IgD-negative memory B cell (primary cell): ENCODE measurements around the gene GAN. TPM values are rescaled to one million over a fixed set of nuclear protein-coding genes. Genes with fewer than 3 reads are reported as not detected.

Experiments used
- H3K27ac Mint-ChIP-seq, 3 donors: one replicate each; pipeline ENCODE4 v1.8.0; 2020 to 2022; ENCODE audit warnings: mild to moderate bottlenecking in 3 of 3, mixed read lengths in 3 of 3, moderate library complexity in 1 of 3
- H3K27me3 Mint-ChIP-seq: one replicate; pipeline ENCODE4 v1.8.0; 2021; ENCODE audit warnings: mixed read lengths
- H3K36me3 Mint-ChIP-seq: one replicate; pipeline ENCODE4 v1.8.0; 2020; ENCODE audit warnings: mild to moderate bottlenecking, mixed read lengths
- H3K4me1 Mint-ChIP-seq, 3 donors: one replicate each; pipeline ENCODE4 v1.8.0; 2020 to 2022; ENCODE audit warnings: mixed read lengths in 3 of 3, mild to moderate bottlenecking in 1 of 3
- H3K4me3 Mint-ChIP-seq, 4 donors: one replicate each; pipeline ENCODE4 v1.8.0; 2020 to 2022; ENCODE audit warnings: mild to moderate bottlenecking in 4 of 4, mixed read lengths in 4 of 4, moderate library complexity in 3 of 4
- H3K9me3 Mint-ChIP-seq, 3 donors: one replicate each; pipeline ENCODE4 v1.8.0; 2020 to 2021; ENCODE audit warnings: mixed read lengths in 3 of 3, mild to moderate bottlenecking in 1 of 3
- polyA plus RNA-seq: library from polyadenylated mRNA; unstranded; fragments of 300-500 nt; fragmentation: Illumina TruSeq; gene quantifications from one replicate; pipeline ENCODE4 v1.2.3, GENCODE V29; 2021

The GAN gene
- polyA plus RNA-seq, 1 donor from 2014 or later = 2.8 TPM

DNA sequence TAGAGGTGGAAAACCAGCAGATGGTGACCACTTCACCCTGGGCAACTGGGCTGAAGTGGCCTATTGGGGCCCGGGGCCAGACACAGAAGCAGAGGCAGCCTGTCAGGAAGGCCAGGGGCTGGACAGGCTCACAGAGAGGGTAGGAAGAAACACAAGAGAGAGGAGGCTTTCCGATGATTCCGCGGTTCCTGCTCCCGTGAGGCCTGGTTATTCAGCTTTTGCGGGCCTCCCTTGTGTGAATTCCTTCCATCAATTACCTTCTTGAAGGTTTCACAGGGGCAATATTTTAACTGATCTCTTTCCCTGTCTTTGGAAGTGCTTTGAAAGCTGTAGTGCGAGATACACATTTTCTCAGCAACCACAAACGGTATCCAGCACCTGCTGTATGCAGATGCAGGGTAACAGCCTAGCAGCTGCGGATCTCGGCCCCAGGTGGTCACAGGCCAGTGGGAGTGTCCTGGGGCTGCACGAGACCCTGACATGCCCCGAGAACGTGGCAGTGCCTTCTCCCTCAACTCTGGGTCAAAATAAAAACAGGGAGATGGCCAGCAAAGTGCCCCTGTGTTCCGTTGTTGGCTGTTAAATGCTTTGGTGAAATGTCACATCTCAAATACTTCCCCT is 118.3 kb downstream of the GAN start:
- peak overlapping the region in 2 of 3 donors; percentile 19 to 58 for H3K27ac Mint-ChIP-seq
- peak overlapping the region; percentile 57 to 85 (median 64) for H3K4me3 Mint-ChIP-seq
- peaks cover 7 to 20% (median 14%) of the 10 kb centered on the region in 3 donors for H3K4me1 Mint-ChIP-seq
- H3K36me3 Mint-ChIP-seq = no peaks in the 10 kb centered on the region
- no peaks in the 10 kb centered on the region for H3K9me3 Mint-ChIP-seq
- peaks cover 5% of the 10 kb centered on the region for H3K27me3 Mint-ChIP-seq

DNA sequence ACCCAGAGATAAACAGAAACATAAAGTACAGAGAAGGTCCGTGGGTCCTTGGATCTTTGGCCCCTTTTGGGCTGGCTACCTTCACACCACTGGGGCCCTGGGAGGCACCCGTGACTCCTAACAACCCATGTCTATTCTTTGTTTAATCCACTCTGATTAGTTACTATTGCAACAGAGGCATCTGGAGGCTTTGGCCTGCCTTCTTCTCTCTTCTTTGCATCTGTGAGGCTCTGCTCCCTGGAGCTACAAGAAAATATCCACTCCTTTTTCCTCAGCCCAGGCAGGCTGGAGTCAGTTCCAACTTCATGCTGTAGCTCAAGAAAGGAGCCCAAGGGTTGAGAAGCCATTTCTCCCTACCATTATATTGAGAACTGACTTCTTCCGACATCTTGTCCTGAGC is 120.3 kb downstream of the GAN start:
- Mint-ChIP-seq H3K9me3 (no peaks in the 10 kb centered on the region), H3K27ac (peak overlapping the region in 1 of 3 donors; percentile 18), H3K4me3 (no peak overlapping the region), H3K27me3 (peaks cover 8% of the 10 kb centered on the region), H3K4me1 (peaks cover 3 to 13% (median 10%) of the 10 kb centered on the region in 3 donors), H3K36me3 (no peaks in the 10 kb centered on the region)

DNA sequence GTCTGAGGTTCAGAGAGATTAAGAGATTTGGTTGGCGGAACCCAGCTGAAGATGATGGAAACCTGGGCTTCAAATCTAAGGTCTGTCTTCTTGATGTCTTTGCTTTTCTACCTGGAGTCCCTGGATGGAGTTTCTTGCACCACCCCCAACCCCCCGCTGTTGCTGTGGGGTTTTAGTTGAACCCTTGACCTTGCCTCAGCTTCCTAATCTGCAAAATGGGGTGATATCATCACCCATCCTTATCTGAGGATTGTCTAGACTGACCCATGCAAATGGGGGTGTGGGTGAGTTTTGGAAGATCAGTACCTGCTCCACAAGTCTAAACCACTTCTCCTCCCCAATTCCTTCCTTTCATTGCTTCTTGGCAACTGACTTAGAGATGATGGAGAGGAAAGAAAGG is 120.8 kb downstream of the GAN start:
- Mint-ChIP-seq H3K27me3 (peaks cover 8% of the 10 kb centered on the region), H3K9me3 (no peaks in the 10 kb centered on the region), H3K27ac (no peak overlapping the region), H3K4me1 (peaks cover 3 to 13% (median 10%) of the 10 kb centered on the region in 3 donors), H3K4me3 (no peak overlapping the region), H3K36me3 (no peaks in the 10 kb centered on the region)

DNA sequence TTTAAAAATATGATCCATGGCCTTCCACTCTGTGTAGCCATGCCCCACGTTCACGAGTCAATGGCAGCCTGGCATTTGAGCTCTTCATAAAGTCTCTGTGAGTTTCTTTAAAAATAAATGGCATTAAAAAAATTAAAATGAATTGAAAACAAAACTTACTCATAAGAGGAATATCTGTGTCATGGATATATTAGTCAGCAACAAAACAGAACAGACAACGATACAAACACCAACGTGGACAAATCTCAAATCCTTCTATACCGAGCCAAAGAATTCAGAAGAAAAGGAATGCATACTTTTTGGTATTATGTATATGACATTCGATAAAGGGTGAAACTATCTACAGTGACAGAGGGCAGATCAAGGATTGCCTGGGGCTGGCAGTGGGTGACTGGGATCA is 121.6 kb downstream of the GAN start:
- Mint-ChIP-seq H3K27me3 (peaks cover 9% of the 10 kb centered on the region), H3K4me1 (peaks cover 3 to 13% (median 10%) of the 10 kb centered on the region in 3 donors), H3K4me3 (no peak overlapping the region), H3K9me3 (no peaks in the 10 kb centered on the region), H3K27ac (no peak overlapping the region), H3K36me3 (no peaks in the 10 kb centered on the region)

DNA sequence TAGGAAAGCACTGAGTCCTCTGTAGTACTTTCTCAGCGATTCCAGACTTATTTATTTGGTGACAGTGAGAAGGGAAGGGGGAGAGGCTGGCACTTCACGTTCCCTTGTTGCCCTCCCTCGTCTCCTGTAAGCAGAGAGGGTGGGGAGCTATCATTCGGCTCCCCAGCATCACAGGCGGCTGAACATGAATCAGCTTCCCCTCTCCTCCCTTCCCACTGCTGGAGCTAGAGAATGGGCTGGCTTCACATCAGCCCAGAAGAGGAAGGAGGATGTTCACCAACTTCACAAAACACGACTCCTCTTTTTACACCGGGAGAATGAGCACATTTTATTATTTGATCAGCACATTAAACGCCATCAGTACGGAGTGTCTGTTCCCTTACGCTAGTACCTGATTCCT is 123.1 kb downstream of the GAN start:
- peaks cover 9% of the 10 kb centered on the region for H3K27me3 Mint-ChIP-seq
- no peak overlapping the region for H3K4me3 Mint-ChIP-seq
- peak overlapping the region in 1 of 3 donors; percentile 18 for H3K27ac Mint-ChIP-seq
- no peaks in the 10 kb centered on the region for H3K9me3 Mint-ChIP-seq
- peaks cover 2 to 14% (median 10%) of the 10 kb centered on the region in 3 donors for H3K4me1 Mint-ChIP-seq
- no peaks in the 10 kb centered on the region for H3K36me3 Mint-ChIP-seq

Other genes starting within 250 kb of the GAN start
- gene C16orf46, start 237.7 kb upstream of the GAN start, polyA plus RNA-seq = not detected
- 6.7 TPM for gene GCSH, start 218.6 kb upstream of the GAN start, polyA plus RNA-seq
- not detected for gene BCO1, start 76.3 kb upstream of the GAN start, polyA plus RNA-seq
- gene CMIP, start 129.8 kb downstream of the GAN start, polyA plus RNA-seq = 1.4 TPM